ENCODE results near the gene COL23A1. TPM values are rescaled to one million over a fixed set of nuclear protein-coding genes. Genes with fewer than 3 reads are reported as not detected.

Gene COL23A1
- total and polyA plus RNA-seq, 2 experiments from 2014 or later, result 4.8 to 8.2 TPM

DNA sequence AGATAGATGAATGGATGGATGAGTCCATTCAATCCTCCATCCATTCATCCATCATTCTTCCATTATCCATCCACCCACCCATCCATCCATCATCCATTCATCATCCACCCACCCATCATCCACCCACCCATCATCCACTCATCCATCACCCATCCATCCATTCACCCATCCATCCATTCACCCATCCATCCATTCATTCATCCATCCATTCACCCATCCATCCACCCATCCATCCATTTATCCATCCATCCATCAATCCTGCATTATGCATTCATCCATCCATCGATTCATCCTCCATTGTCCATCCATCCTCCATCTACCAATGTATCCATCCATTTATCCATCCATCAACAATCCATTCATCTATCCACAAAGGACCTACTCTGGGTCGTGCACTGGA lies 344.8 kb downstream of the COL23A1 start:
- H4K20me1 ChIP-seq (replicated peaks; ENCODE audit: insufficient read depth), result no peaks in the 10 kb centered on the region
- DNase-seq (ENCODE audit: low spot score) (no peak), ATAC-seq (no peak)
- H3K4me1 ChIP-seq (ENCODE audit: insufficient read depth), result no peaks in the 10 kb centered on the region
- H3K27ac ChIP-seq (ENCODE audit: low read depth), result no peak overlapping the region
- no peak overlapping the region for H3K27ac Mint-ChIP-seq
- H3K4me2 ChIP-seq, result no peak overlapping the region
- H3K36me3 Mint-ChIP-seq (ENCODE audit: low read depth), result no peaks in the 10 kb centered on the region
- H3F3A ChIP-seq (replicated peaks; ENCODE audit: low read depth), result no peaks in the 10 kb centered on the region
- H3K9me2 ChIP-seq (ENCODE audit: insufficient read depth), result 0 out of 2 replicates have a peak, but pooled peaks cover 4% of the 10 kb centered on the region
- H3K79me2 ChIP-seq (replicated peaks; ENCODE audit: insufficient read depth), result no peaks in the 10 kb centered on the region
- H2AFZ ChIP-seq, result no peak overlapping the region
- peaks cover 4% of the 10 kb centered on the region for H3K4me1 Mint-ChIP-seq
- no peak overlapping the region for H3K4me3 ChIP-seq
- H3K4me3 Mint-ChIP-seq, result no peak overlapping the region
- no peaks in the 10 kb centered on the region for H3K27me3 ChIP-seq (ENCODE audit: insufficient read depth)
- H3K9me3 Mint-ChIP-seq, result no peaks in the 10 kb centered on the region
- H3K36me3 ChIP-seq (ENCODE audit: insufficient read depth), result no peaks in the 10 kb centered on the region
- H3K27me3 Mint-ChIP-seq (ENCODE audit: insufficient read depth, low read depth, poor library complexity), result peaks cover 12% of the 10 kb centered on the region
- no peak for TF ChIP-seq JUNB (IDR thresholded peaks at IDR 0.05; ENCODE audit: unreplicated experiment)
- no peak for TF ChIP-seq ZNF114 (CRISPR knock-in tag; IDR thresholded peaks at IDR 0.05)
- TF ChIP-seq POLR2AphosphoS5 (IDR thresholded peaks at IDR 0.05; ENCODE audit: low read depth), result no peak
- TF ChIP-seq ZNF331 (CRISPR knock-in tag; IDR thresholded peaks at IDR 0.05; ENCODE audit: low read depth), result no peak

DNA sequence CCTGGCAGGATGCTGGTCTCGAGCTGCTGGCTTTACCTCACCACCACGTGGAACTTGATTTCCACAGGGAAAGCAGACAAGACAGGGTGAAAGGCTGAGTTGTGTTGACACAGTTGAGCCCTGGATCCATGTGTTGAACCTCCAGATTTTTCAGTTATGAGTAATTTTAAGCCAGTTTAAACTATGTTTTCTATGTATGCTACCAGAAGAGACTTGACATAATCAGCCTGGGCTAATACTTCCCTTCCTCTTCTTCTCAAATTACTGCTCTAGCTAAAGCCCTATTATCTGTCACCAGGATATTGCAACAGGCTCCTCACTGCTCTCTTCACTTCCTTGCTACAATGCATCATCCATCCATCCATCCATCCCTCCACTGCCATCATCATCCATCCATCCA lies 345.6 kb downstream of the COL23A1 start:
- no peaks in the 10 kb centered on the region for H3F3A ChIP-seq (replicated peaks; ENCODE audit: low read depth)
- Mint-ChIP-seq H3K27ac (no peak overlapping the region), H3K36me3 (ENCODE audit: low read depth) (no peaks in the 10 kb centered on the region), H3K27me3 (ENCODE audit: insufficient read depth, low read depth, poor library complexity) (peaks cover 12% of the 10 kb centered on the region), H3K4me1 (peaks cover 4% of the 10 kb centered on the region), H3K4me3 (no peak overlapping the region), H3K9me3 (no peaks in the 10 kb centered on the region)
- H3K4me2 ChIP-seq, result no peak overlapping the region
- no peaks in the 10 kb centered on the region for H4K20me1 ChIP-seq (replicated peaks; ENCODE audit: insufficient read depth)
- H3K9me2 ChIP-seq (ENCODE audit: insufficient read depth), result 0 out of 2 replicates have a peak, but pooled peaks cover 4% of the 10 kb centered on the region
- no peaks in the 10 kb centered on the region for H3K36me3 ChIP-seq (ENCODE audit: insufficient read depth)
- TF ChIP-seq ZNF114 (CRISPR knock-in tag; IDR thresholded peaks at IDR 0.05), result no peak
- no peak for TF ChIP-seq CREB1 (CRISPR knock-in tag; IDR thresholded peaks at IDR 0.05; ENCODE audit: low read depth)
- no peak for TF ChIP-seq STAT1 (IDR thresholded peaks at IDR 0.05; ENCODE audit: unreplicated experiment)
- TF ChIP-seq JUNB (IDR thresholded peaks at IDR 0.05; ENCODE audit: unreplicated experiment), result no peak
- TF ChIP-seq, protein P1, sequence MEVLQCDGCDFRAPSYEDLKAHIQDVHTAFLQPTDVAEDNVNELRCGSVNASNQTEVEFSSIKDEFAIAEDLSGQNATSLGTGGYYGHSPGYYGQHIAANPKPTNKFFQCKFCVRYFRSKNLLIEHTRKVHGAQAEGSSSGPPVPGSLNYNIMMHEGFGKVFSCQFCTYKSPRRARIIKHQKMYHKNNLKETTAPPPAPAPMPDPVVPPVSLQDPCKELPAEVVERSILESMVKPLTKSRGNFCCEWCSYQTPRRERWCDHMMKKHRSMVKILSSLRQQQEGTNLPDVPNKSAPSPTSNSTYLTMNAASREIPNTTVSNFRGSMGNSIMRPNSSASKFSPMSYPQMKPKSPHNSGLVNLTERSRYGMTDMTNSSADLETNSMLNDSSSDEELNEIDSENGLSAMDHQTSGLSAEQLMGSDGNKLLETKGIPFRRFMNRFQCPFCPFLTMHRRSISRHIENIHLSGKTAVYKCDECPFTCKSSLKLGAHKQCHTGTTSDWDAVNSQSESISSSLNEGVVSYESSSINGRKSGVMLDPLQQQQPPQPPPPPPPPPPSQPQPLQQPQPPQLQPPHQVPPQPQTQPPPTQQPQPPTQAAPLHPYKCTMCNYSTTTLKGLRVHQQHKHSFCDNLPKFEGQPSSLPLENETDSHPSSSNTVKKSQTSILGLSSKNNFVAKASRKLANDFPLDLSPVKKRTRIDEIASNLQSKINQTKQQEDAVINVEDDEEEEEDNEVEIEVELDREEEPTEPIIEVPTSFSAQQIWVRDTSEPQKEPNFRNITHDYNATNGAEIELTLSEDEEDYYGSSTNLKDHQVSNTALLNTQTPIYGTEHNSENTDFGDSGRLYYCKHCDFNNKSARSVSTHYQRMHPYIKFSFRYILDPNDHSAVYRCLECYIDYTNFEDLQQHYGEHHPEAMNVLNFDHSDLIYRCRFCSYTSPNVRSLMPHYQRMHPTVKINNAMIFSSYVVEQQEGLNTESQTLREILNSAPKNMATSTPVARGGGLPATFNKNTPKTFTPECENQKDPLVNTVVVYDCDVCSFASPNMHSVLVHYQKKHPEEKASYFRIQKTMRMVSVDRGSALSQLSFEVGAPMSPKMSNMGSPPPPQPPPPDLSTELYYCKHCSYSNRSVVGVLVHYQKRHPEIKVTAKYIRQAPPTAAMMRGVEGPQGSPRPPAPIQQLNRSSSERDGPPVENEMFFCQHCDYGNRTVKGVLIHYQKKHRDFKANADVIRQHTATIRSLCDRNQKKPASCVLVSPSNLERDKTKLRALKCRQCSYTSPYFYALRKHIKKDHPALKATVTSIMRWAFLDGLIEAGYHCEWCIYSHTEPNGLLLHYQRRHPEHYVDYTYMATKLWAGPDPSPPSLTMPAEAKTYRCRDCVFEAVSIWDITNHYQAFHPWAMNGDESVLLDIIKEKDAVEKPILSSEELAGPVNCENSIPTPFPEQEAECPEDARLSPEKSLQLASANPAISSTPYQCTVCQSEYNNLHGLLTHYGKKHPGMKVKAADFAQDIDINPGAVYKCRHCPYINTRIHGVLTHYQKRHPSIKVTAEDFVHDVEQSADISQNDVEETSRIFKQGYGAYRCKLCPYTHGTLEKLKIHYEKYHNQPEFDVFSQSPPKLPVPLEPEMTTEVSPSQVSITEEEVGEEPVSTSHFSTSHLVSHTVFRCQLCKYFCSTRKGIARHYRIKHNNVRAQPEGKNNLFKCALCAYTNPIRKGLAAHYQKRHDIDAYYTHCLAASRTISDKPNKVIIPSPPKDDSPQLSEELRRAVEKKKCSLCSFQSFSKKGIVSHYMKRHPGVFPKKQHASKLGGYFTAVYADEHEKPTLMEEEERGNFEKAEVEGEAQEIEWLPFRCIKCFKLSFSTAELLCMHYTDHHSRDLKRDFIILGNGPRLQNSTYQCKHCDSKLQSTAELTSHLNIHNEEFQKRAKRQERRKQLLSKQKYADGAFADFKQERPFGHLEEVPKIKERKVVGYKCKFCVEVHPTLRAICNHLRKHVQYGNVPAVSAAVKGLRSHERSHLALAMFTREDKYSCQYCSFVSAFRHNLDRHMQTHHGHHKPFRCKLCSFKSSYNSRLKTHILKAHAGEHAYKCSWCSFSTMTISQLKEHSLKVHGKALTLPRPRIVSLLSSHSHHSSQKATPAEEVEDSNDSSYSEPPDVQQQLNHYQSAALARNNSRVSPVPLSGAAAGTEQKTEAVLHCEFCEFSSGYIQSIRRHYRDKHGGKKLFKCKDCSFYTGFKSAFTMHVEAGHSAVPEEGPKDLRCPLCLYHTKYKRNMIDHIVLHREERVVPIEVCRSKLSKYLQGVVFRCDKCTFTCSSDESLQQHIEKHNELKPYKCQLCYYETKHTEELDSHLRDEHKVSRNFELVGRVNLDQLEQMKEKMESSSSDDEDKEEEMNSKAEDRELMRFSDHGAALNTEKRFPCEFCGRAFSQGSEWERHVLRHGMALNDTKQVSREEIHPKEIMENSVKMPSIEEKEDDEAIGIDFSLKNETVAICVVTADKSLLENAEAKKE (CRISPR knock-in tag; IDR thresholded peaks at IDR 0.05), result no peak
- TF ChIP-seq, protein P2, sequence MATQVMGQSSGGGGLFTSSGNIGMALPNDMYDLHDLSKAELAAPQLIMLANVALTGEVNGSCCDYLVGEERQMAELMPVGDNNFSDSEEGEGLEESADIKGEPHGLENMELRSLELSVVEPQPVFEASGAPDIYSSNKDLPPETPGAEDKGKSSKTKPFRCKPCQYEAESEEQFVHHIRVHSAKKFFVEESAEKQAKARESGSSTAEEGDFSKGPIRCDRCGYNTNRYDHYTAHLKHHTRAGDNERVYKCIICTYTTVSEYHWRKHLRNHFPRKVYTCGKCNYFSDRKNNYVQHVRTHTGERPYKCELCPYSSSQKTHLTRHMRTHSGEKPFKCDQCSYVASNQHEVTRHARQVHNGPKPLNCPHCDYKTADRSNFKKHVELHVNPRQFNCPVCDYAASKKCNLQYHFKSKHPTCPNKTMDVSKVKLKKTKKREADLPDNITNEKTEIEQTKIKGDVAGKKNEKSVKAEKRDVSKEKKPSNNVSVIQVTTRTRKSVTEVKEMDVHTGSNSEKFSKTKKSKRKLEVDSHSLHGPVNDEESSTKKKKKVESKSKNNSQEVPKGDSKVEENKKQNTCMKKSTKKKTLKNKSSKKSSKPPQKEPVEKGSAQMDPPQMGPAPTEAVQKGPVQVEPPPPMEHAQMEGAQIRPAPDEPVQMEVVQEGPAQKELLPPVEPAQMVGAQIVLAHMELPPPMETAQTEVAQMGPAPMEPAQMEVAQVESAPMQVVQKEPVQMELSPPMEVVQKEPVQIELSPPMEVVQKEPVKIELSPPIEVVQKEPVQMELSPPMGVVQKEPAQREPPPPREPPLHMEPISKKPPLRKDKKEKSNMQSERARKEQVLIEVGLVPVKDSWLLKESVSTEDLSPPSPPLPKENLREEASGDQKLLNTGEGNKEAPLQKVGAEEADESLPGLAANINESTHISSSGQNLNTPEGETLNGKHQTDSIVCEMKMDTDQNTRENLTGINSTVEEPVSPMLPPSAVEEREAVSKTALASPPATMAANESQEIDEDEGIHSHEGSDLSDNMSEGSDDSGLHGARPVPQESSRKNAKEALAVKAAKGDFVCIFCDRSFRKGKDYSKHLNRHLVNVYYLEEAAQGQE (IDR thresholded peaks at IDR 0.05; ENCODE audit: unreplicated experiment), result no peak
- TF ChIP-seq, protein P3, sequence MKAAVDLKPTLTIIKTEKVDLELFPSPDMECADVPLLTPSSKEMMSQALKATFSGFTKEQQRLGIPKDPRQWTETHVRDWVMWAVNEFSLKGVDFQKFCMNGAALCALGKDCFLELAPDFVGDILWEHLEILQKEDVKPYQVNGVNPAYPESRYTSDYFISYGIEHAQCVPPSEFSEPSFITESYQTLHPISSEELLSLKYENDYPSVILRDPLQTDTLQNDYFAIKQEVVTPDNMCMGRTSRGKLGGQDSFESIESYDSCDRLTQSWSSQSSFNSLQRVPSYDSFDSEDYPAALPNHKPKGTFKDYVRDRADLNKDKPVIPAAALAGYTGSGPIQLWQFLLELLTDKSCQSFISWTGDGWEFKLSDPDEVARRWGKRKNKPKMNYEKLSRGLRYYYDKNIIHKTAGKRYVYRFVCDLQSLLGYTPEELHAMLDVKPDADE (IDR thresholded peaks at IDR 0.05), result no peak
- TF ChIP-seq EZH2 (IDR thresholded peaks at IDR 0.05; ENCODE audit: low read depth, unreplicated experiment), result no peak
- no peak overlapping the region for H3K27ac ChIP-seq (ENCODE audit: low read depth)
- ATAC-seq (no peak), DNase-seq (ENCODE audit: low spot score) (no peak)
- H3K4me3 ChIP-seq, result no peak overlapping the region
- no peaks in the 10 kb centered on the region for H3K4me1 ChIP-seq (ENCODE audit: insufficient read depth)
- no peak overlapping the region for H2AFZ ChIP-seq
- H3K79me2 ChIP-seq (replicated peaks; ENCODE audit: insufficient read depth), result no peaks in the 10 kb centered on the region
- no peaks in the 10 kb centered on the region for H3K27me3 ChIP-seq (ENCODE audit: insufficient read depth)

Measured in GM23338 (cell line).